Fibroblast of mammary gland (primary cell): ENCODE measurements around the gene FERMT1.

Source experiments
- DNase-seq: peaks from one replicate; pipeline ENCODE4 v3.0.0-alpha.2; 2010; ENCODE audit warnings: low read depth
- H3K4me3 ChIP-seq: 2 replicates; pipeline ENCODE4 v1.5.1; 2011; ENCODE audit warnings: low read depth, mild to moderate bottlenecking, low read length, moderate library complexity; ENCODE audit not compliant: control insufficient read depth
- CTCF ChIP-seq: conservative IDR thresholded peaks from 2 replicates; pipeline ENCODE4 v1.5.1; 2011; ENCODE audit warnings: low read depth, low read length, inconsistent platforms; ENCODE audit not compliant: control insufficient read depth, insufficient read depth

The FERMT1 gene

GRCh38 chr20:6066582-6066981 is 56.2 kb downstream of the FERMT1 start:
- no peak for DNase-seq
- H3K4me3 ChIP-seq = no peak overlapping the region
- no peak for TF ChIP-seq CTCF

GRCh38 chr20:6061544-6061943 is 61.3 kb downstream of the FERMT1 start:
- DNase-seq = no peak
- no peak overlapping the region for H3K4me3 ChIP-seq
- TF ChIP-seq CTCF = no peak

- no peak for DNase-seq
- H3K4me3 ChIP-seq = no peak overlapping the region
- TF ChIP-seq CTCF = no peak
Observed at GRCh38 chr20:6060213-6060612, 62.6 kb downstream of the FERMT1 start.

- DNase-seq = no peak
- H3K4me3 ChIP-seq = no peak overlapping the region
- no peak for TF ChIP-seq CTCF
Observed at GRCh38 chr20:6058684-6059295, 64.0 kb downstream of the FERMT1 start.

- DNase-seq = no peak
- no peak for TF ChIP-seq CTCF
Observed at GRCh38 chr20:6057691-6058090, 65.1 kb downstream of the FERMT1 start.

GRCh38 chr20:6057139-6057538 is 65.7 kb downstream of the FERMT1 start:
- DNase-seq = no peak
- H3K4me3 ChIP-seq = no peak overlapping the region
- no peak for TF ChIP-seq CTCF

More at GRCh38 chr20:6057691-6058090, 65.1 kb downstream of the FERMT1 start:
- no peak overlapping the region for H3K4me3 ChIP-seq

GRCh38 chr20:6055981-6056569 is 66.8 kb downstream of the FERMT1 start:
- TF ChIP-seq CTCF = no peak
- no peak overlapping the region for H3K4me3 ChIP-seq
- DNase-seq = no peak
